Stimulated activated CD4-positive, alpha-beta T cell treated with anti-CD3 and anti-CD28 coated beads, TNF-alpha, amount 100 ng/mL, for 24 hours (primary cell): ENCODE results near the gene ACBD6.
"Not testable (repeated sequence)": the region's sequence is repeated elsewhere in the genome, so short reads cannot be mapped to it uniquely, and the experiment has no call there.

ENCODE experiments used
- DNase-seq, 3 experiments: peaks; one replicate each; pipeline ENCODE4 v3.0.0-alpha.2; 2020; ENCODE audit warnings: low read depth in 3 of 3

Gene ACBD6

DNA sequence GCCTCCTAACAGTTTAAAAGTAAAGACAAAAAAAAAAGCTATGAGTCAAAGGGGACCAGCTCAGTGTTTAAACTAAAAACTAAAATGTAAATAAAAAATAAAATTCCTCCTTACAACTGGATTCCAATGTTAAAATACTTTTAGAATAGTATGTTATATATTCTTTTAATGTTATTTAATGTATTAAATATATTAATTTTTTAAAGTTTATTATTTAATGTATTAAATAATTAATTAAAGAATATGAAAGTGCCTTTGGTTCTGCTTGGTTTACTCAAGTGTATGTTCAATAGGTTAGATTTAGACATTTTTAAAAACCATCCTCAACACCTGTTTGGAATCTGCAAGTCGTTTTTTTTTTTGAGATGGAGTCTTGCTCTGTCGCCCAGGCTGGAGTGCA lies 13.1 kb downstream of the ACBD6 start:
- DNase-seq, result no peak

- no peak for DNase-seq
Measured at GRCh38 chr1:180488661-180489060, 13.7 kb downstream of the ACBD6 start.

GRCh38 chr1:180486092-180486491 lies 16.3 kb downstream of the ACBD6 start:
- no peak for DNase-seq

DNA sequence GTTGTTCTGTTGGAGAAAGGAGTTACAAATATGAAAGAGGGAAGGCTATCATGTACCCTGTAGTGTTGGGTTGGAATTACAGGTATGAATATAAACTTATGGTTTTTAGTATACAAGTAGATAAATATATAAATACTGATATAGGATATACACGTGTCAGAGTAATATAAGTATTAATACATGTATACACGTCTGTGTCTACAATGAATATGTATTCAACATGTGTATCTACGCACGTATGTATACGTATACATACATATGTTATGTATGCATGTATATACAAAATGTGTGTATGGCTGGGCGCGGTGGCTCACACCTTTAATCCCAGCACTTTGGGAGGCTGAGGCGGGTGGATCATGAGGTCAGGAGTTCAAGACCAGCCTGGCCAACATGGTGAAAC lies 17.9 kb downstream of the ACBD6 start:
- no peak for DNase-seq

DNA sequence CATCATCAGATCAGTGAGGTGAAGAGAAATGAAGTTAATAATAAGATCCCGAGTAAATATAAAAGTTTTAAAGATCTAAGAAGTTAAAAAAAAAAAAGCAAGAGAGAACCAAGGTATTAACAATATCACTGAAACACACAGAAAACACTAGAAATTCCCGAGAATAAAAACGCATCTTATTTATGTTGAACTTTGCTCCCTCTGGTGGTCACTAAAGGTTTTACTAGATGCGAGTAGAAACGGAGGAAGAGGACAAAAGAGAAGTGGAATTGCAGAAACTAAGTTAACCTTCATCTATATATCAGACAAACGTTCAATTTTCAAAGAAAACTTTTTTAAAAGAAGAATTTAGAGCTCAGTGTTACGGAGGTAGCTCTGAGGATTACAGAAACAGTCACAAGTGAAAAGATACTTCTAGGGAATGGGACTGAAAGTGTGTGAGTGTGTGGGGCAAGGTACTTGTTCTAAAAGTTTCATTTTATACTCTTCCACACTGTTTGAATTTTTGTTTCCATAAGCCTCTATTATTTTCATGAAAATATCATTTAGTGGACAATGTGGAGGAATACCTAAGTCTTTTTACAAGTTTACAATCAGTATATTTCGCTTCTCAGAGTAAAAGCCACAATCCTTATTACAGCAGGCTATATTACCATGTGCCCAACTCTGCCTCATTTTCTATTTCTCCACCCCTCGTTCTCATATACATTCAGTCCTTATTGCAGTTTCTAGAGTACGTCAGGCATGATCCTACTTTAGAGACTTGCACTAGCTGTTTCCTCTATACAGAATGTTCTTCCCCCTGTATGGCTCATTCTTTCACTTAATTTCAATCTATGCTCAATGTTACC lies 19.7 kb downstream of the ACBD6 start:
- DNase-seq, result no peak

DNA sequence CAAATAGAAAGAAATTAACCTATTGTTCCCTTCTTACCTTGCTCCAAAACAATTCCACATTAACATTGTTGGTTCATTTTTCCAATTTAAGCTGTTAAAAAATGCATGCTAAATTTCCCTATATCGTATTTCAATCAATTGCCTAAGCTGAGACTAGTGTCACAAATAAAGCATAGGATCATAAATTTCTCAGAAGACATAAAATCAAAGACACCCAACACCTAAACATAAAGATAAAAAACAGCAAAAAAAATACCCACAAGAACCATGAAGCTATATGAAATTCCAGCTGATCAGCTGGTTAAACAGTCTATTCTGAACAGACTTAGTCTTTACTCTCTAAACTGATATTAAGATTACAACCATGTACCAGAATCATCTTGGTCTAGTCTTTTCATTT lies 32.3 kb downstream of the ACBD6 start:
- DNase-seq, result no peak

DNA sequence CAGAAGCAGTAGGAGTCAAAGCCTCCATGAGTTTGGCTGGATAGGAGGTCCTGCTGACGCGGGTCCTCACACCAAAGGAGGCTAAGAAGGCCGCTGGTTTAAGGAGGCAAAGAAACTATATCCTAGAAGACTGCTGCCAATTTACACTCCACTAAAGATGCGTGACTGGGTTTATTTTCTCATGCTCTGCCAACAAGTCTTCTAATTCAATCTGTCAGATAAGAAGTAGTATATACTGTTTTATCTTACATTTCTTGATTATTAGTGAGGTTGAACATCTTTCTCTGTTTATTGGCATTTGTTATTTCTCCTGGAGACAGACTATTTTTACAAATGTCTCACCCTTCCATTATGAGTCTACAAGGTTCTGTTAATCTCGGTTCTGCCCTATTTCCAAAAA lies 34.1 kb downstream of the ACBD6 start:
- no peak for DNase-seq

- DNase-seq, result no peak
Measured at GRCh38 chr1:180462102-180462501, 40.3 kb downstream of the ACBD6 start.

DNA sequence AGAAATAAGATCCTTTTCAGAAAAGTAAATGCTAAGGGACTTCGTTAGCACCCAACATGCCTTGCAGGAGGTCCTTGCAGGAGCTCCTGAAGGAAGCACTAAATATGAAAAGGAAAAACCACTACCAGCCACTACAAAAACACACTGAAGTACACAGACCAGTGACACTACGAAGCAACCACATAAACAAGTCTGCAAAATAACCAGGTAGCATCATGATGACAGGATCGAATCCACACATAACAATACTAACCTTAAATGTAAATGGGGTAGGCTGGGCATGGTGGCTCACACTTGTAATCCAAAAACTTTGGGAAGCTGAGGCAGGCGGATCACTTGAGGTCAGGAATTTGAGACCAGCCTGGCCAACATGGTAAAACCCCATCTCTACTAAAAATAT lies 40.7 kb downstream of the ACBD6 start:
- not testable (repeated sequence) for DNase-seq

GRCh38 chr1:180458807-180459206 lies 43.6 kb downstream of the ACBD6 start:
- no peak for DNase-seq

- no peak for DNase-seq
Measured at GRCh38 chr1:180456191-180456590, 46.2 kb downstream of the ACBD6 start.

DNA sequence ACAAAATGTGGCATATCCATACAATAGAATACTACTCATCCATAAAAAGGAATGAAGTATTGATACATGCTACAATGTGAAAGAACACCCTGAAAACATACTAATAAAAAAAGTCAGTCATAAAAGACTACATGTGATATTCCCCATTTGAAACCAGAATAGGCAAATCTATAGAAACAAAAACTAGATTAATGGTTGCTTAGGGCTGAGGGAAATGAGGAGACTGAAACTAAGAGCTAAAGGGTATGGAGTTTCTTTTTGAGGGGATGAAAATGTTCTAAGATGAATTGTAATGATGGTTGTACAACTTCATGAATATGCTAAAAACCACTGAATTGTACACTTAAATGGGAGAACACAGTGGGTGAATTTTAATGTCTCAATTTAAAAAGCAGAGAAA lies 50.9 kb downstream of the ACBD6 start:
- DNase-seq, result no peak

- DNase-seq, result no peak
Measured at GRCh38 chr1:180444522-180444921, 57.9 kb downstream of the ACBD6 start.

DNA sequence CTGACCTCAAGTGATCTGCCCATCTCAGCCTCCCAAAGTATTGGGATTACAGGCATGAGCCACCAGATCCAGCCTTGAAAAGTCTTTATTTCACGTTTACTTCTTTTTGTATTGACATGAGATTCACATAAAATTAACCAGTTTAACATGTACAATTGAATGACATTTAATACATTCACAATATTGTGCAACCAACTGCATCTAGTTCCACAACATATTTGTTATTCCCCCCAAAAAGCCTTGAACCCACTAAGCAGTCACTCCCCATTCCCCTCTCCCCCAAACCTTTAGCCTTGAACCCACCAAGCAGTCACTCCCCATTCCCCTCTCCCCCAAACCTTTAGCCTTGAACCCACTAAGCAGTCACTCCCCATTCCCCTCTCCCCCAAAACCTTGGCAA lies 62.0 kb downstream of the ACBD6 start:
- DNase-seq, result no peak

DNA sequence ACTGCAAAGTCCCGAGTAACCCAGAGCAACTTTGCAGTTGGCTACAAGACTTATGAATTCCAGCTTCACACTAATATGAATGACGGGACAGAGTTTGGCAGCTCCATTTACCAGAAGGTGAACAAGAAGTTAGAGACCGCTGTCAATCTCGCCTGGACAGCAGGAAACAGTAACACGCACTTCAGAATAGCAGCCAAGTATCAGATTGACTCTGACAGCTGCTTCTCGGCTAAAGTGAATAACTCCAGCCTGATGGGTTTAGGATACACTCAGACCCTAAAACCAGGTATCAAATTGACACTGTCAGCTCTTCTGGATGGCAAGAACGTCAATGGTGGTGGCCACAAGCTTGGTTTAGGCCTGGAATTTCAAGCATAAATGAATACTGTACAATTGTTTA lies 66.8 kb downstream of the ACBD6 start:
- no peak for DNase-seq

- DNase-seq, result no peak
Measured at GRCh38 chr1:180433873-180434272, 68.5 kb downstream of the ACBD6 start.

DNA sequence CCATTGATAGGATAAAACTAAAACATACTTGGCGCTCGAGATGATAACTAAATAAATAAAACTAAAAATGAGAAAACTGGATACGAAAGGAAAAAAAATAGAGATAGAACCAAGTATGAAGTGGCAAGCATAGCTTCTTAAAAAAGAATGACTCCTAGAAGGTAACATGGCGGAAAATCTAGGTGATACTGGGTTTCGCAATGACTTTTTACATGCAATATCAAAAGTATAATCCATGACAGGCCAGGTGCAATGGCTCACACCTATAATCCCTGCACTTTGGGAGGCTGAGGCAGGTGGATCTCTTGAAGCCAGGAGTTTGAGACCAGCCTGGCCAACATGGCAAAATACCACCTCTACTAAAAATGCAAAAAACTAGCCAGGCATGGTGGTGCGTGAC lies 70.7 kb downstream of the ACBD6 start:
- no peak for DNase-seq

- no peak for DNase-seq
Measured at GRCh38 chr1:180428782-180429695, 73.3 kb downstream of the ACBD6 start.

DNA sequence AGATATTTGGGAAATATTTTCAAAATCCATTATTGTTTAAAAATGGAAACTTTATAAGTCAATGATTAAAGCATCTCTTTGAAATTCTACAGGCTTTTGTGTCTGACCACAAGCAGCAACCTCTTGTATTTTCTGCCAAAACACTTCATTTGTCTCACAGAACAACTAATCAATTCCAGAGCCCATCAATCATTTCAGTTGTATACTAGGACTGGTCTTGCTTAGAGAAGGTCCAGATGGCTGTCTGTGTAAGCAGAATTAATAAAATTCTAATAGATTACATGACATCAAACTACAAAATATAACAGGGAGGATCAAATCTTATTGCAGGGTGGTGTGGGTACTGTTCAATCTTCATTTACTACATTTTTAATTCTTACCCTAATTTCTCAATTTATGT lies 76.4 kb downstream of the ACBD6 start:
- no peak for DNase-seq

DNA sequence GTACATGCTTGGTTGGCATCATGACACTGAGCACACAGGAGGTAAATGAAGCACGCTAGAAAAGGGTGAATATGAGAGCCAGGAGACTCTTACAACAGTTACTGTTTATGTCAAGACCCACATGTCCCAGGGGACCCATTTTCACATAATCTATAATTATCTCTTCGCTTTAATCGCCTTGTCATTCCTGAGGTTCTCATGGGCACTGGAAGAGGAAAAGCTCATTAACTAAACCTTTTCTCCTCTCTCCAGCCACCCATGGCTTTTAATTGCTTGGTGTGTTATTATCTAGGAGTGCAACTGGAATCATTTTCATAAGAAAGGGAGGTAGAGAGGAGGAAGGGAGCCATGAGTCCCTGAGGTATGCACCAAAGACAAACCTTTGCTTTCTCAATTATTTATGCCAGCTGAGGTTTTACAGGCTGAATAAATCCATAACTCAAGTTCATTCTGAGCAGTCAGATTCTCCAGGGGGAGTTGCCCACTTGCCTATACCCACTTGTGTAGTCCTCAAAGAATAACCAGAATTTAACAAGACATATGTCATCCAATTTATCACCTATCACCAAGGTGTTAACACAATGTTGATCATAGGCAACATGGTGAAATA lies 77.4 kb downstream of the ACBD6 start:
- no peak for DNase-seq

DNA sequence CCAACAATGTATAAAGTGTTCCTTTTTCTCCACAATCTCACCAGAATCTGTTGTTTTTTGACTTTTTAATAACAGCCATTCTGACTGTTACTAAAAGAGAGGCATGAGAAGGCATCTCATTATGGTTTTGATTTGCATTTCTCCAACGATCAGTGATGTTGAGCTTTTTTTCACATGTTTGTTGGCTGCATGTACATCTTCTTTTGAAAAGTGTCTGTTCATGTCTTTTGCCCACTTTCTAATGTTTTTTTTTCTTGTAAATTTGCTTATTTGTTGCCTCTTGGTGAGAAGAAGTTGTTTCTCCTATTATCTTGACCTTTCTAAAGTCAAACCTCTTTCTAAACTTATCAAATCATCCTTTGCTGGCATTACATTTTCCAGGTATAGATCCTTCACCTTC lies 80.8 kb downstream of the ACBD6 start:
- DNase-seq, result no peak

- DNase-seq, result not testable (repeated sequence)
Measured at GRCh38 chr1:180421145-180421544, 81.2 kb downstream of the ACBD6 start.
